ENCODE measurements around the gene PSMA7. TPM values are rescaled to one million over a fixed set of nuclear protein-coding genes. Genes with fewer than 3 reads are reported as not detected.
A peak's percentile ranks its signal among the peaks of the same experiment; 100 is the strongest.

Gene PSMA7
- total RNA-seq, 1 experiment from 2014 or later: 687 TPM

DNA sequence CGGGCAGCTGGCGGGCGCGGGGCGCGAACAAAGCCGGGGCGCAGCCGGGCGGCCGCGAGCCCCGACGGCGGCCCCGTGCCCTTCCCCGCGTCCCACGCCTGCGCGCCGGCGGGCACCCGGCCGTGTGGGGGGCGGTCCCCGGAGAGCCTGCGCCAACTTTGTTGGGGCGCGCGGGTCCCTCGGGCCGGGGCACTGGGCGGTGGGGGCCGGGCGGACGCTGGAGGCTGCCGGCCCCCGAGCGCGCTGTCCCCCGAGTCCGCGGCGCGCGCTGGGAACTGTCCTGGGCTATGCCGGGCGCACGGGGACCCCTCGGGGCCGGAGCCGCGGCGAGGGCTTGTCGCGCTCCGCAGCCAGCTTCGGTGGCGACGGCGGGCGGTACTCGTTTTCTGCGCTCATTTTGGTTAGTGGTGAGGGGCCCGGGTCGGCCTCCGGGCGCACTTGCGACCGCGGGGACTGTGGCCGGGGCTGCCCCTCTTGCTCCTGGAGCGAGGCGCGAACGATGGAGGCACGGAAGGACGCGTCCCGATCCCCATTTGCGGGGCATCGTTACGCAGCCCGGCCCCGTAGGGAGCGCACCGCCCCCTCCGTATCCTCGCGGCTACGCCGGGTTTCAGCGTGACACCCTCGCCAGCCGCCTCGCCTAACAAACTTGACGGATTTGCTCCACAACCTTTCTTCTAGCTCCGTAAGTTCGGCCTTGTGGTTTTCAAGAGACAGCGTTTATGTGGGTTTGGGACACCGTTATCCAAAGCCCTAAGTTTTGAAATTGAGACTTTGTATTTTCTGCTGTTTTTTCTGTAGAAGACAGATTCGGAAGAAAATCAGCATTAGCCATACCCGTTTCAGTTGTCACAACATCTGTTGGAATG, 997 bp upstream of the PSMA7 start:
- in situ Hi-C loops (cut with HindIII; ENCODE audit: low pct_unique_long_range_greater_than_20kb, low sequenced_read_pairs): no loop called here
- peak; percentile 63 for DNase-seq (ENCODE audit: low read depth)

- DNase-seq (ENCODE audit: low read depth): no peak
- in situ Hi-C loops (cut with HindIII; ENCODE audit: low pct_unique_long_range_greater_than_20kb, low sequenced_read_pairs): no loop called here
Observed at GRCh38 chr20:62142252-62143080, 728 bp downstream of the PSMA7 start.

DNA sequence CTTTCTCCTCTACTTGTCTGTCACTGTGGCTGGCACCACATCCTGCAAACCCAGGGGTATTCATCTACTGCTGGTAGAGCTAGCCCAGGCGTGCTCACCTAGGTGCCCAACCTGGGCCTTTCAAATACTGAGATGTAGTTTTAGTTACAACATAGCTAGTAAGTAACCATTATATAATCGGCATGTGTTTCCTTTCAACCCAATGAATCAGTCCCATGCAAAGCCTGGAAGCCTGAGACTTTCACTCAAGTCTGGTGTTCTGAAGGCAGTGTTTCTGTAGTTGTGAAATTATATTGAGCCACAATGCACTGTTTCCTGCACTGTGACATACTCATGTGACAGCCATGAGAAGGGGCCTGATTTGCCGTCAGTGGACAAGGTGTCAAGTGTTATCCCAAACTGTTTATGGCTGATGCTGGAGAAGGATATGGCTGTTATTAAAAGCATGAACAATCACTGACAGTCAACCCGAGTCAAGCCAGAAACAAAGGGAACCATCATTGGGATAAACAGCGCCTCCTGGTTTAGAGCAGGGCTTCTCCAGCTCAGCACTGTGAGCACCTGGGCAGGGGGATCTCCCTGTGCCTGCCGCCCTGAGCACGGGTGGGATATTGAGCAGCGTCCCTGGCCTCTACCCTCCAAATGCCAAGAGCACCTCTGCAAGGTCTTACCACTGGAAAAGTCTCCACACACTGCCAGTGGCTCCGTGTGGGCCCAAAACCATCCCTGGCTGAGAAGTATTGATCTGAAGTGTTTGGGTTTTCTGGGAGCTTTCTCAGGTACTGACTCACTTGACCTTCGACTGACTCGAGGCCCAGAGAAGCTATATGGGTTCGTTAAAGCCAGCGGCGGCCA, 1.6 kb downstream of the PSMA7 start:
- DNase-seq (ENCODE audit: low read depth): no peak
- in situ Hi-C loops (cut with HindIII; ENCODE audit: low pct_unique_long_range_greater_than_20kb, low sequenced_read_pairs): no loop called here

GRCh38 chr20:62141043-62141396, 2.2 kb downstream of the PSMA7 start:
- in situ Hi-C loops (cut with HindIII; ENCODE audit: low pct_unique_long_range_greater_than_20kb, low sequenced_read_pairs): no loop called here
- no peak for DNase-seq (ENCODE audit: low read depth)

DNA sequence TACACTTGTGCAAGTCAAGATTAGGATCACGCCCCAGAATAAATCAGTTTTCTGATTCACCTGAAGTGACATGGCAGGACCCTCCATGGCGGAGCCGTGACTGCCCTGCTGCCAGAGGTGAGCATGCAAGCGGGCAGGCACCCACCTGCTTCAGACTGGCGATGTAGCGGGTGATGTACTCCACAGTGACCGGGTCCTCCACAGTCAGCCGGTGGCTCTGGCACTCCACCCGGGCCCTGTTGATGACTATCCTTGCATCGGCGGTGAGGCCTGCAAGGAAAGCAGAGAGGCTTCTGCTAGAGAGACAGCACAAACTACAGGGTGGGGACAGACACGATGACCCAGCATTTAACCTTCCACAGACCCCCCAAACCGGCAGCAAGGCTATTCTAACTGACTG, 3.6 kb downstream of the PSMA7 start:
- in situ Hi-C loops (cut with HindIII; ENCODE audit: low pct_unique_long_range_greater_than_20kb, low sequenced_read_pairs): no loop called here
- DNase-seq (ENCODE audit: low read depth): no peak

- no peak for DNase-seq (ENCODE audit: low read depth)
- in situ Hi-C loops (cut with HindIII; ENCODE audit: low pct_unique_long_range_greater_than_20kb, low sequenced_read_pairs): no loop called here
Observed at GRCh38 chr20:62138912-62139311, 4.3 kb downstream of the PSMA7 start.

GRCh38 chr20:62138204-62138543, 5.0 kb downstream of the PSMA7 start:
- in situ Hi-C loops (cut with HindIII; ENCODE audit: low pct_unique_long_range_greater_than_20kb, low sequenced_read_pairs): no loop called here
- DNase-seq (ENCODE audit: low read depth): no peak

DNA sequence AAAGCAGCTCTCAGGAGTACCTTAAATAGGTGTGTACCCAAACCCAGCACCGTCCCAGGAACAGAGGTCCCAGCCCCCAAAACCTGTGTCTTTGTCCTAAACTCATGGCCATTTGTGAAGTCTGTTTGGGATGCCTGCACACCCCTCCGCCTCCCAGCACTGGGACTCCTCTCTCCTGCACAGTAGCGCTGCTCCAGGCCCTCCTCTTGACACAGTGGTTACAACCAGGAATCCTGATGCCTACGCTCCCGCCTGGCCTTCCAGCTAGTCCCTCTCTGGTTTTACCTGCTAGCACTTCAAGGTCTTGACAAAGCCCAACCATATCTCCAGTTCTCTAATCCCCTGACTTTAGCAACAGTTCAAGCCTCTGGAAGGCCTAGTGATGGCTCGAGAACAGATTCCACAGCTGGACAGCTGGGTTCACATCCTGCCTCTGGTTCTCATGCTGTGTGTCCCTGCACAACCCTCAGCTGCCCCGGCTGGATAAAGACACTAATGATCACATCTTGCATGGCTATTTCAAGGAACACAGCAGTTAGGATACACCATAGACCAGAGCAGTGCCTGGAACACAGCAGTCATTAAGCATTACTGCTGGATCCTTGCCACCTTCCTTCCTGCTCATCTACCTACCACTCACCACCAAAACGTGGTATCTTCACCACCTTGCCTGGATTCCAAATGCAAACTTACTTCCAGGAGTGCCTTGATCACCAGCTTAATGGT, 5.6 kb downstream of the PSMA7 start:
- DNase-seq (ENCODE audit: low read depth): no peak
- in situ Hi-C loops (cut with HindIII; ENCODE audit: low pct_unique_long_range_greater_than_20kb, low sequenced_read_pairs): no loop called here

DNA sequence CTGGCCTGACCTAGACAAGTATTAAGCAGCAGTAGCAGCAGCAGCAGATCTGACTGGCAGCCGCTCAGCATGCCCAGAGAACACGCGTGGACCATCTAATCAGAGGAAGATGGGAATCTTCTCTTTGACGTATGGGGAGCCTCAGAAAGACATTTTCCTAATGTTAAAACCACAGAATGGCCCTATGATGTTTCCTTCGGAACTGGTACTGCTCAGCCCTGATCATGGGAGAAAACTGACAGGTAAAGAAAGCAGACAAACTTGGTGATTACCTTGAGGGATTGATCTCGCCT, 6.2 kb downstream of the PSMA7 start:
- DNase-seq (ENCODE audit: low read depth): no peak
- in situ Hi-C loops (cut with HindIII; ENCODE audit: low pct_unique_long_range_greater_than_20kb, low sequenced_read_pairs): no loop called here

GRCh38 chr20:62136283-62137091, 6.7 kb downstream of the PSMA7 start:
- in situ Hi-C loops (cut with HindIII; ENCODE audit: low pct_unique_long_range_greater_than_20kb, low sequenced_read_pairs): no loop called here
- peak; percentile 69 for DNase-seq (ENCODE audit: low read depth)

- in situ Hi-C loops (cut with HindIII; ENCODE audit: low pct_unique_long_range_greater_than_20kb, low sequenced_read_pairs): no loop called here
- DNase-seq (ENCODE audit: low read depth): no peak
Observed at GRCh38 chr20:62135573-62136266, 7.5 kb downstream of the PSMA7 start.

- in situ Hi-C loops (cut with HindIII; ENCODE audit: low pct_unique_long_range_greater_than_20kb, low sequenced_read_pairs): no loop called here
- no peak for DNase-seq (ENCODE audit: low read depth)
Observed at GRCh38 chr20:62134735-62135231, 8.4 kb downstream of the PSMA7 start.

DNA sequence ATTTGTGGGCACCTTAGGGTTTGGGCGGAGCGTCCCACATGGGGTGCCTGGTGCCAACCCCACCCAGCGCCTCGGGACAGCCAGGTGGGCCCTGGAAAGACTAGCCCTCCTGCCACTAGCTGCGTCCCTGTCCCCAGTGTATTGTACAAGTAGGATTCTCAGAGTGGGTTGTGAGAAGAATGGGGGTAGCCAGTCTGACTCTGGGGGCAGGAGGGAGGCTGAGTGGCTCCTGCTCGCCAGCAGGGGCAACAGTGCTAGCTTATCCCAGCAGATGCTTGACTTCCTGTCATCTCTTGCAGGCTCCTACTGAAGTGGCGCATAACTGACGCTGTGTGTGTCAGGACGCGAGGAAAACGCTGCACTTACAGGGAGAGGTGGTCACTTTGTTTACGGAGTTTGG, 9.3 kb downstream of the PSMA7 start:
- in situ Hi-C loops (cut with HindIII; ENCODE audit: low pct_unique_long_range_greater_than_20kb, low sequenced_read_pairs): no loop called here

GRCh38 chr20:62133051-62133845, 9.9 kb downstream of the PSMA7 start:
- in situ Hi-C loops (cut with HindIII; ENCODE audit: low pct_unique_long_range_greater_than_20kb, low sequenced_read_pairs): no loop called here
- DNase-seq (ENCODE audit: low read depth): no peak

More for the DNA sequence above, 9.3 kb downstream of the PSMA7 start:
- no peak for DNase-seq (ENCODE audit: low read depth)

DNA sequence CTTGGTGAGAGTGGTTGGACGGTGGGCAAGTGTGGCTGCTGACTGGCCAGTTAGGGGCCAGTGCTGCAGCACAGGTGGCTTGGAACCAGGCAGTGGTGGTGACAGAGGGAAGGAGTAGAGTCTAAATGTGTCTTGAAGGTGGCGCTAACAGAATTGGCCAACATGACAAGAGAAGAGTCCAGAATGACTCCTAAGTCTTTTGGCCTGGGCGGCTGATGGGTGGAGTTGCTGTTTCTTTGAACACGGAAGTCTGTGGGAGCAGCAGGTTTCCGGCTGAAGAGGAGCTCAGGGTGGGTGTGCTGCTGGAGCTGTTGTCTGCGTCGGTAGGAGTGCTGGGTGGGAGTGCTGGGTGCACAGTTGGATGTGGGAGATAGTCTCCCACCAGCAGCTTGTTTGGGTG, 10.8 kb downstream of the PSMA7 start:
- no peak for DNase-seq (ENCODE audit: low read depth)
- in situ Hi-C loops (cut with HindIII; ENCODE audit: low pct_unique_long_range_greater_than_20kb, low sequenced_read_pairs): no loop called here

Measured in Caki2 (cell line).